ENCODE measurements around the gene EWSR1.
"Not testable (repeated sequence)": the region's sequence is repeated elsewhere in the genome, so short reads cannot be mapped to it uniquely, and the experiment has no call there.

Gene EWSR1

DNA sequence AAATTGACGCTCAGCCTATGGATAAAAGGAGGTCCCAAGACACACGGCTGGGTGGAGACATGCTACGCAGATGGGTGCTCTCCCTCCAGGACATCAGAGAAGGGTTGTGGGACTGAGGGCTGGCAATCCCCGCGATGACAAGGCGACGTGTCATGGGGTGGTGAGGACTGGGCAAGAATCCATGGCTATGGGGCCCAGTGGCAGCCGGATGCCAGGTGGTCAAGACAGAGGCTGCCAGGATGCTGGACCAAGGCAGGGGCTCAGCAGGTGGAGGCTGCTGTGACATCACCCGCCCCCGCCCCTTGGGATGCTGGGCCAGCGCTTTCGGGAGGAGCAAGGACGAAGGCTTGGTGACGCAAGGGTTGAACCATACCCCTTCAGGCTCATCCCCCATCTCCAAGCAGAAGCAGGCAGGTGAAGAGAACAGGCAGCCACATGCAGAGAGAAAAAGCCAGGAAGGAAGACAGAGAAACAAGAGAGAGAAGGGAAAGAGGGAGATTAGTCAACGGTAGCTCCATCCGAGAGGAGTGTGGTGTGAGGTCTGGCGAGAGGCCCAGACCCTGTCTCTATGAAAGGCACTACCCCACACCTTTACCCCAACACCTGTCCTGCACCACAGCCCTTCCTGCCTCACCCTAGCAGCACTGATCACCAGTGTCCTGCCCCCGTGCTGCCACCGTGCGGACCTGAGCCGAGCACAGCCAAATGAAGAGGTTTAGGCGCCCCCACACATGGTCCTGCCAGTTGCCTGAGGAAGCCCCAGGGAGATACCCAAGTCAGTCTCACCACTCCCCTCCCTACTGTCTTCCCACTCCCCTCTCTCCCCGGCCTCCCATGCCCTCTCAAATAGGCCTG lies 71.5 kb downstream of the EWSR1 start:
- DNase-seq (ENCODE audit: low spot score), result no peak

DNA sequence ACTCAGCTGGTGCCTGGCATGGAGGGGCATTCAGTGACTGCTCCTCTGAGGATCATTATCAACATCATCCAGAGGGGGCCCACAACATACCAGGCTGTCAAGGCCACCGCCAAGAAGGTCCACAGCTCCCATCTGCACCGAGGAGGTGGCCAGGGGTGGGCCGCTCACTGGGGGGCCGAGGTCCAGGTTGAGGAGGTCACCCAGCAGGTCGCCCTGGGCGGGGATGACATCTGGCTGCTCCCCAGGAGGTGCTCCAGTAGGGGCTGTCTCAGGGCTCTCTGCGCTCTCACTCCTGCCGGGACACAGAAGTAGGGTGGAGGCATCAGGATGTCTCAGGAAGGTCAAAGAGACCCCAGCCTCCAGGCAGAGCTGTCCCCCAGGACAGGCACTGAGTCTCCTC lies 72.5 kb downstream of the EWSR1 start:
- DNase-seq (ENCODE audit: low spot score), result no peak

DNA sequence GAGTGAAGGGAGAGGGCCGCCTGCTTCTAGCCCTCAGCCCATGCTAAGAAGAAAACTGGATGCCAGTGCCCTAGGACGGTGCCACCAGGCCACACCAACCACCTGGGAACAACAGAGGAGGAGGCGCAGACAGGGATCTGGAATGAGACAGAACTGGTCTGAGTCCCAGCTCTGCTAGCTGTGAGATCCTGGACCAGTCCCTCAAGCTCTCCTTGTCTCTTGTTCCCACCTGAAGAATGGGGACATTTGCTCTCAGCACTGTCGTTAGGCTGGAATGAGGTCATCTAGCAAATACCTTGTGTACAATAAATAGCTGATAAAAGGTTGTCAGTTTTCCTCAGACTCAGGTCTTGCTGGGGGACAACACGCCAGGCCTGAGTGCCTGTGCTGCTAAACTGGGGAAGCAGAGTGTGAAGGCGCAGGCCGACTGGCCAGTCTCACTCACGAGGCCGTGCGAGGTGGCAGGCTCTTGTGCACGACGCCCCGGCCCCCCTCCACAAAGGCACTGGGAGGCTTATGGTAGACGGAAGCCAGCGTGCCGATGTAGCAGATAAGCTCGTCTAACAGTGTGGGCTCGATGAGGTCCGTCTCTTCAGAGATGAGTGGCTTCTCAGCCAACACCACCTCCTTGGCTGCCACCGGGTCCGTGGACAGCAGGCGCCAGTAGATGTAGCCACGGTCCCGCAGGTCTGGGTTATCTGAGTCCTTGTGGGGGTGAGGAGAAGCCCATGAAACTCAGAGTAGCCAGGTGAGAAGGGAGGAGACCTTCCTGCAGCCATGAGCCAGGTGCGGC lies 73.2 kb downstream of the EWSR1 start:
- no peak for DNase-seq (ENCODE audit: low spot score)

DNA sequence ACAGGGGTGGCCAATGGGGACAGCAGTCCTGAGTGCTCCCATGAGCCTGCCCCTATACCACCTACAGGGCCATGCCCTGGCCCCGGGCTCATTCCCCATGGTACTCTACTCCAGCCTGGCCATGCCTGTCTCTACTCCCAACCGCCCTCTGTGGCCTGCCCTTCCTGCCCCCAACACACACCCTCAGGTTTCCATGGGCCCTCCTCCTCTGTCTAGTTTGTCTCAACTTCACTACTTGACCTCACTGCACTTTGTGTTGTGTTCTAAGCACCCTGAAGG lies 73.7 kb downstream of the EWSR1 start:
- DNase-seq (ENCODE audit: low spot score), result no peak

DNA sequence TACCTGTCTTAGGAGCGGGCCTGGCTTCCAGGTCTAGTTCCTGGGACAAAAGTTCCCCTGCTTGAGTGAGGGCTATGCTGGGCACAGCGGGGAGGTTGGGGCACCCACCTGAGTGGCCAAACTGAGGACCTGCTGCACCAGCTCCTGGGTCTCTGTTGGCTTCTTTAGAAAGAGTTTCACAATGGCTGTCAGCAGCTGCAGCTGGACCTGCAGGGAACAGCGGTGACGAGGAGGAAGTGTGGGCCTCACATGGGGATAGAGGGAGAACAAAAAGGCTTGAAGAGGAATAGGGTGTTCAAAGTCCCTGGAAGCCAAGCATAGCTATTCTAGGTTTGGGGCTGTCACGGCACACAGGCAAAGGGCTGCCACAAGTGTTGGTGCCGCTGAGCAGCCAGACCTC lies 74.1 kb downstream of the EWSR1 start:
- DNase-seq (ENCODE audit: low spot score), result no peak

DNA sequence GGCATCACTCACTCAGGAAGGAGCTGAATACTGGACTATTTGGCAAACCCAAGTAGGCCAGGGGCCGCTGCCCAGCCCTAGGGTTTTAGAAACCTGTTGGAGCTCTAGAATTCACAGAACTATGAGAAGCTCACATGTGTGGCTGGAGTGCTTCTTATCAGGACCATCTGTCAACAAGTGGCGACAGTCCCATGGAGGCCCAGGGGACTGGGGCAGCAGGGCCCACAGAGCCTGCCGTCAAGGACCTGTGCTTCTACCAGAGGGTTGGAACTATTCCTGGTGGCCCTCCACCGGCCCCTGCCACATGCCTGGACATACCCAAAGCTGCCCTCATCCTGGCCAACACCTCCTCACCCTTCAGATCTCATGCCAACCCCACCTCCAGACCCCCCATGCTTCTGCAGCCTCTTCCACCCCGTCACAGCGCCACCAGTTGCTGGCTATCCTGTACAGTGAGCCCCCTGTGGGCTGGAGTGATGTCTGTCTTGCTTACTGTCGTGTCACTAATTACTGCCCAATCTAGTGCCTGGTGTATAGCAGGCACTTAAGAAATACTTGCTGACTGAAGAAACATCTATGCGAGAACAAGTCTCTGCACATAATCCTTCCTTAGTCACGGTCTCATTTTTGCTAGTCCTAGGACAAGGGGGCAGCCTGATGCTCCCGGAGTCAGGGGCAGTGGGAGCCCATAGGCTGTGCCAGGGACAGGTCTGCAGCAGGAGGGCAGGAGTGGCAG lies 74.7 kb downstream of the EWSR1 start:
- no peak for DNase-seq (ENCODE audit: low spot score)

DNA sequence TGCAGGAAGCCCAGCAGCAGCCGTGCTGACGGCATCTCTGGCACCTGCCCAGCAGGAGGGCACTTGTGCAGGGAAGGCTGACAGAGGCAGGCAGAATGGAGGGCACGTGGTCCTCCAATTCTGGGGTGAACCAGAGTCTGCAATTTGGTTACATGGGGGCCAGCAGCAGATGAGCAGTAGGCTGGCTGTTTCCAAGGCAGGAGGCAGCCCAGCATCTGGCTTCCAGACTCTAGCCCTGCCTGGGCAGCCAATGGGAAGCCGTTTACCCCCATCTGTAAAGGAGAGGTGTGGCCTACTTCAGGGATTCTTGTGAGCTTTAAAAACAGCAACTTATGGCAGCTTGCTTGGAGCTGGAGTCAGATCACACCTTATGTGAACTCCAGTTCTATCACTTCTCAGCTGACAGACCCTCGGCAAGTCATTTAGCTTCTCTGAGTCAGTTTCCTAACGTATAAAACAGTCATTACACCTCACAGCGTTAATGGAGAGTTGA lies 75.3 kb downstream of the EWSR1 start:
- DNase-seq (ENCODE audit: low spot score), result no peak

DNA sequence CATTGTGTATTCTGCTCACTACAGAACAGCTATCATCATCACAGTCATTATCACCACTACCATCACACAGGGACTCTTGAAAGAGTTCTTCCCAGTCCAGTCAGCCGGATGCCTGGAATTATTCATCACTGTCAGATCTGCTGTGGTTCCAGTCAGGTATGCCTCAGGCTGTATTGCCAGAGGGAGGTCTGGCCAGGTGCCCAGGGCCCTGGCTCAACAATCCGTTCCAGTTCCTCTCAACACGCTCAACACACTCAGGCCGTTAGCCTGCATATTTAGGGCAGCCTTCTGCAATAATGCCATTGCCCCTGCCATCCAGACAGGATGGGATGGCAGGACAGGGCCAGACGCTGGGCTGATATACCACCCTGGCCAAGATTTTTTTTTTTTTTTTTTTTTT lies 76.1 kb downstream of the EWSR1 start:
- no peak for DNase-seq (ENCODE audit: low spot score)

DNA sequence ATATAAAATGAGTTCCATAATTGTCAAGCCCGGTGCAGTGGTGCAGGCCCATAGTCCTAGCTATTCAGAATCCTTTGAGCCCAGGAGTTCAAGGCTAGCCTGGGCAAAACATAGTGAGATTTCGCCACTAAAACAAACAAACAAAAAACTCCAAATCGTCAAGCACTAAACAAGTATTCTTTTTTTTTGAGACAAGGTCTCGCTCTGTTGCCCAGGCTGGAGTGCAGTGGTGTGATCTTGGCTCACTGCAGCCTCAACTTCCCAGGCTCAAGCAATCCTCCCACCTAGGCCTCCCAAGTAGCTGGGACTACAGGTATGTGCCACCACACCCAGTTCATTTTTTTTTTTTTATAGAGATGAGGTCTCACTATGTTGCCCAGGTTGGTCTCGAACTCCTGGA lies 76.8 kb downstream of the EWSR1 start:
- DNase-seq (ENCODE audit: low spot score), result not testable (repeated sequence)

DNA sequence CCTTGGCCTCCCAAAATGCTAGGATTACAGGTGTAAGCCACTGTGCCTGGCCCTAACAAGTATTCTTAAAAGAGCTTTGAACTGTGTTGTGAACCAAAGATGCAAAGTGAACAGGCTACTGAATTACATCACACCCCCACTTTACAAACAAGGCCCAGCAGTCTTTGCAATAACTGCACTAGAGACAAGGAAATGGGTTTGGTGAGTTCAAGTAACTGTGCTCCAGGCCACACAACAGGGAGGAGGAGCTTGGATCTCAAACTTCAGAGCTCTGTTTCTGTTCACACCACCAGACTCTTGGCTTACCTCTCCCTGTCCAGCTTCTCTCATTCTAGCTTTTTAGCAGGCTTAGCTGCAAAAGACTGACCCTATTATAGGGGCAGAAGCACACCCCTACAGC lies 77.9 kb downstream of the EWSR1 start:
- DNase-seq (ENCODE audit: low spot score), result no peak

DNA sequence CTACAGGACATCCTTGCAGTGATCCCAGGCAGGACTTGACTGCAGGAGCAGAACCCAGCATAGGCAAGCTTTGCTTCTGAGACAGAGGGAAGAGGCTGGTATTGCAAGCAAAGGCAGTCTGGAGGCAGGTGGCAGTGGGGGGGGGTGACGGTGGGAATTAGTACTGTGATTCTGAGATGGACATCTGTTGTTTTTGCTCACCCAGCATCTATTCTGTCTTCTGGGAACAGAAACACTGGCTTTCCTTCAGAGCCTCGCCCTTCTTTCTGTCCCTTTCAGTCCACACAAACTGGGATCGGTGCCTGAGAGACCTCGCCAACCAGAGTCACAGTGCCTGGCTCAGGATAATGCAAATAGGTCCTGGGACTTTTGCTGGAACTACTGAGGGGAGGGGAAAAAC lies 78.6 kb downstream of the EWSR1 start:
- no peak for DNase-seq (ENCODE audit: low spot score)

DNA sequence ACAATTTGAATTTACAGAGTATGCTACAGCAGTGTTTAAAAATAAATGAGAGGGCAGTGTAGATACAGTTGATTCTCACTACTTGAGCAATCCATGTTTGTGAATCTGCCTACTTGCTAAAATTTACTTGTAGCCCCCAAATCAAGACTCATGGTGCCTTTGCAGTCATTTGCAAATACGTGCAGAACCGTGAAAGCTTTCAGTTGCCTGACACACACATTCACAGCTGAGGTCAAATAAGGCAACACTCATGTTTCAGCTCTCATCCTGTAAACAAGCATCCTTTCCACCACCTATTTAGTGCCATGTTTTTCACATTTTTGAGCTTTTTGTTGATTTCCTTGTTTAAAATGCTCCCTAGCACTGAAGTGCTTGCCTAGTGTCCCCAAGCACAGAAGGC lies 80.0 kb downstream of the EWSR1 start:
- DNase-seq (ENCODE audit: low spot score), result no peak

DNA sequence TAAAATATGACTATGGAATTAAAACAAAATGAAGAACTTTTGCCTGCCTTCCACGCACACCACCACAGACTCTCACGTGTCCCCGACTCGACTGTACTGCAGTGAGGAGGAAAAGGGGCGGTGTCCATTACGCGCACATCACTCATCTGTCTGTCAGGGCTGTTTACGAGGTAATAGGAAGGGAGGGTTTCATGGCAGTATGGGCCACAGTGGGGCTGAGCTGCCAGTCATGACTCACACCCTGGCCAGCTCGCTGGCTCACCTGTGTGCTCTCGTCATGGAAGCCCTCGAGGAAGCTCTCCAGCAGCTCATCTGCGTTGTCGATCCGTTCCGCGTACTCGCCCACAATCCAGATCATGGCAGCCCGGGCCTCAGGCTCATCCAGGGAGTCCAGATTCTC lies 80.9 kb downstream of the EWSR1 start:
- DNase-seq (ENCODE audit: low spot score), result no peak

Measured in germinal center (tissue), 1 donor.